ENCODE results near the gene TCF7L1.
"Not testable (repeated sequence)": the region's sequence is repeated elsewhere in the genome, so short reads cannot be mapped to it uniquely, and the experiment has no call there.

The TCF7L1 gene

DNA sequence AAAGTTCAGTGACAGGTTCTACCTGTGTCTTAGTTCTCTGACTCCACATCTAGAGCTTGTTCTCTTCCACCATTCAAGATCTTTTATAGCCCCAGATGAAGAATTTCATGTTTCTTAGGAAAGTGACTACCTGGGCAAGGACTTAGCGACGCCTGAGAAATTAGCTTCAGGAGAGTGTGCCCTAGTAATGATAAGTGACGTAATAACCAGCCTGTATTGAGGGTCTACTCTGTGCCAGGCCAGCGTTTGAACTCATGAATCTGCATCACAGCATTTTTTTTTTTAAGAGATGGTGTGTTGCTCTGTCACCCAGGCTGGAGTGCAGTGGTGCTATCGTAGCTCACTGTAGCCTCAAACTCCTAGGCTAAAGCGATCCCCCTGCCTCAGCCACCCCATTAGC lies 51.8 kb downstream of the TCF7L1 start:
- ATAC-seq, result no peak
- DNase-seq, result no peak

DNA sequence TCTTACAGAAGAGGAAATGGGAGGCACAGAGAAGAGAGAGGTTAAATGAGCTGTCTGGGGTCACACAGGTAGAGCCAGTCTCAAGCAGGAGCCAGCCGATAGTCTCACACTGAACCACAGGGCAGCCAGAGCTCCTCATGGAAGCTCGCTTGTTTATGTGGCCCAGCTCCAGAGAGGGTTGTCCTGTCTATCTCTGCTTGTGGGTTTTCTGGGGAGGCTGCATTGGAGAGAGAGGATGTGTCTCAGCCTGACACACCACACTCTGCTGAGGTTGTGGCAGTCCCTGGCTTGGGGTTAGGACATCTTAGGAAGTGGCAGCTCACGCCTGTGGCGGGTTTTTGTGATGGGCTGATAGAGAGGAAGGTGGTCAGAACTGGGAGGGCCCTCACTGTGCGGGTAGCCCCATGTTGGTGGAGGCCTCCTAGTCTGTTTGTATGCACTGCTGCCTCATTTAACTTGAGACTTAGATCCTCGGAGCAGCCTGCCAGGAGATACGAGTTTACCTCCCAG lies 52.3 kb downstream of the TCF7L1 start:
- ATAC-seq, result no peak
- DNase-seq, result no peak

DNA sequence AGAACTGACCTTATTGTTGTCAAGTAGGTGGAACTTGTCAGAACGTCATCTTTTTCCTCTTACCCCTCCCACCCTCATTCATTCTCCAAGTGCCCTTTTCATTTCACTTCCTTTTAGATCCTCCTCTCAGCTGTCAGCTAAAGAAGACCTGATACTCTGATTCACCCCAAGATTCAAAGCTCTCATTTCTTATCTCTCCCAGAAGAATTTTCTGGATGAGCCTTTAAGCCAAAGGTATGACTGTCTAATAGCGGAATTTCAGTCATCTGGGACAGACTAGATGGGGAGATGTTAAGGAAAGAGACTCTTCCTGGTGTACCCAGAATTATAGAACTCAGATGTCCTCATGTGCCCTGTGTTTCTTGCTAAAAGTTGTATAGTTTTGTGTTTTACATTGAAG lies 53.9 kb downstream of the TCF7L1 start:
- ATAC-seq, result no peak
- DNase-seq, result no peak

DNA sequence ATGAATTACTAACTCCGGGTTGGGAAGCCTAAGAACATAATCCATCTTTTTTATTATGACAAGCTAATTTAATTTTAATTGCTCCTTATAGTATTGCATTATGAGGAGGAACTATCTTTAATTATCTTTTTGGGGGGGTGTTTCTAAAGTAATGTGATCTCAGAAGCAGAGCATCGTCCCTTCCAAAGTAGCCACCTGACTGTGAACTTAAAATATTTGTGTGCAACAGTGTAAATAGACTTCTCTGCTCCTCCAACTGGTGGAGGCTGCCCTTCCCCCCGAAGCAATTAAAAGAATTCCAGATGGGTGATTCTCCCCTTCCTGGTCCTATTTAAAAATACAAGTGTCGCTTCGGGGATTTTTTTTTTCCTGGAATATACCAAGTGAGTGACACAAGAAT lies 55.7 kb downstream of the TCF7L1 start:
- DNase-seq (no peak), ATAC-seq (no peak)

DNA sequence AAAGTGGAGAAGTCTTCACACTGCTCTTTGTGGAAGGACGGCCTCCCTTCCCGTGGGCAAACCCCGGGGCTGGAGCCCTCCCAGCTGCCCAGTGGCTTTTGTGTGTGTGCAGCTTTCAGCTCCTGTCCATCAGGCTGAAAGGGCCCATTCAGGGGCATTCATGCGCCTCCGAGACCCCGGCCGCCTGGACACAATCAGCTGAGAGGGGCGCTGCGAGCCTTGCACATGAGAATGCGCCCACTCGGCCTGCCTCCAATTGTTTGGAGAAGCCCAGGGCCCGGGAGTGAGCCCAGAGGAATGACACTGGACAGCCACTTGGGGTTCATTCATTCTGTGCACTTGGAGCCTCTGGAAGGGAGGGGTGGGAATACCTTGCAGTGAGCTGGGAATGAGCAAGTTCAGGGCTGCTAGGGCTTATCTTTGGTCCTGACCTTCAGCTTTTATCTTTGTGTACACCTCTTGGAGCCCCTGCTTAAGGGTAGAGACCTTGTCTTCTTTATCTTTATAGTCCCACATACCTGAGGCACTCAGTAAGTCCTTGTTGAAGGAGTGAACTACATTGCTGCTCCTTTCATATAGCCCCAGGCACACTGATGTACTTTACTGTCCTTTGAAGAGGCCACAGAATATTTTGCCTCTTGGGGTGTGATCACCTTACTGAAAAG lies 56.5 kb downstream of the TCF7L1 start:
- ATAC-seq, result no peak
- no peak for DNase-seq

DNA sequence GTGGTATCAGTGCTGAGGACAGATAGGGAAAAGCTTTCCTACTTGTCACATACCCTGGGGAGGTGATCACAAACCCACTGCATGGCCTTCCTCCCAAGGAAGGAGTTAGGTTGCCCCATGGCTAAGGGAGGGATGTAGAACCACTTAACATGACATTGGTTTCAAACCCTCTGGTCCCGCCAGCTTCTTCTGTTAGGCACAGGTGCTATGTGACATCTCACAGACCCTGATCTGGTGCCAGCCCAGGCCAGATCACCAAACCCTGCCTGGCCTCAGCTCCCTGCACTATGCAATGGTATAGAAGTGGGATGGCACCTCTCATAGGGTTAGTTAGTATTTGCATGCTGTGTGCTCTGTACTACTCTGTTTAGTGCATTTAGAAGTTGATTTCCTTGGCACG lies 58.0 kb downstream of the TCF7L1 start:
- DNase-seq, result no peak
- ATAC-seq, result no peak

DNA sequence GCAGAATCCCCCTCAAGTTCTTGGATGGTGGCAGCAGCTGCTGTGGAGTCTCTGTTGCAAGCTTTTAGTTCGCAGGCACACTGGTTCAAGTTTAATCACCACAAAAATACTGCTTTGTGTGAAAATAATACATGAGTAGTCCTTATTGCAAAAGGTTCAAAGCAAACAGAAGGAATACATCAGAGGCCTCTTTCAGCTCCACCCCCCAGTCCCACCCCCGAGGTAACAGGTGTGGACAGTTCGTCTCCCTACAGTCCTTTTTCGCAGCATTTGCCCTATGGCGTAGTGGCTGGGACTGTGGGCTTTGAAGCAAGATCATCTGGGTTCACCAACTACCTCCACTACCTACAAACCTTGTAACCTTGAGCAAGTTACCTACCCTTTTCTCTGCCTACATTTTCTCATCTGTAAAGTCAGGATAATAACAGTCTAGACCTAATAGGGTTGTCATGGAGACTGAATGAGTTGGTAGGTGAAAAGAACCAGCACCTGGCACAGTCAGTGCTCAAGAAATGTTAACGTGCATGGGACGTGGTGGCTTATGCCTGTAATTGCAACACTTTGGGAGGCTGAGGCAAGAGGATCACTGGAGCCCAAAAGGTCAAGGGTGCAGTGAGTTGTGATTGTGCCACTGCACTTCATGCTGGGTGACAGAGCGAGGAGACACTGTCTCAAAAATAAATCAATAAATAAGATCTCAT lies 61.7 kb downstream of the TCF7L1 start:
- DNase-seq (no peak), ATAC-seq (no peak)

DNA sequence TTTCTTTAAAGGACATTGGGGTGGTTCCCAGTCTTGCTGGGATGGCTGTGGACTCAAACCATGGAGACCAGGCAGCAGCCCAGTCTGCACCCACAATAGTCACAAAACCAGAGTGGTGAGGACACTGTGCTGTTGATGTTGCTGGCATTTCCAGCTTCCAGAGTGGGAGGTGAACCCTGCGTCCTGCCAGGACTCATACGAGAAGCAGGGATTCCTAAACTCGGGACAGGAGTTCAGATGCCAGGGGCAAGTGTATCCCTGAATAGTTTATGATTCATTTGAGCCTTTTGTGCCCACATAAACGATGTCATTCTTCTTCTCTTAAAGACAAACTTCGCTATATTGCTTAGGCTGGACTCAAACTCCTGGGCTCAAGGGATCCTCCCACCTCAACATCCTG lies 62.8 kb downstream of the TCF7L1 start:
- DNase-seq (no peak), ATAC-seq (no peak)

DNA sequence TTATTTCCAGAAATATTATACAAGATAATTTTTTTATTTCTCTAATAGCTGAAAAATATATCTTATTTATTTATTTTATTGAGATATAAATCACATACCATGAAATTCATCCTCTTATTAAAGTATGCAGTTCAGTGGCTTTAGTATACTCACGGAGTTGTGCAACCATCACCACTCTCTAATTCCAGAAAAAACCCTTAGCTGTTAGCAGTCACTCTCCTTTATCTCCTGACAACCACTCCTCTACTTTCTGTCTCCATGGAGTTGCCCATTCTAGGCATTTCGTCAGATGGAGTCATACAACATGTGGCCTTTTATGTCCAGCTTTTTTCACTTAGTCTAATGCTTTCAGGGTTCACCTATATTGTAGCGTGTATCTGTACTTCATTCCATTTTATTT lies 66.5 kb downstream of the TCF7L1 start:
- DNase-seq (no peak), ATAC-seq (no peak)

DNA sequence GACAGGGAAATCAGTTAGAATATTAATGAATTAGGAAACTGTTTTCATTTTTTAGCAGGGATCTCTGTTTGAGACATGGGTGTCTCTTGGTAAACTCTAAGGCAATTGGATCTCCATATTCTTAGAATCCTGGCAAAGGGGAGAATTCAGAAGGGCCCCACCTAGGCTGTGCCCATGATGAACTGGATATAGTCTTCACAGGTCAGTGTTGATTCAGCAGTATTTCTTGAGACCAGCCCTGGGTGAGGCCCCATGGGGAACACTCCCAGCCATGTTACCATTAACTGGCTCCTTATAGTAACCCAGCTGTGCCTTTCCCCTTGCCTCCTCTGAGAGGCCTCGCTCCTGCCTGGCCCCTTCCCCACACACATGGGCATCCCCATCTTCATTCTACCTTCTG lies 76.7 kb downstream of the TCF7L1 start:
- no peak for ATAC-seq
- DNase-seq, result no peak

DNA sequence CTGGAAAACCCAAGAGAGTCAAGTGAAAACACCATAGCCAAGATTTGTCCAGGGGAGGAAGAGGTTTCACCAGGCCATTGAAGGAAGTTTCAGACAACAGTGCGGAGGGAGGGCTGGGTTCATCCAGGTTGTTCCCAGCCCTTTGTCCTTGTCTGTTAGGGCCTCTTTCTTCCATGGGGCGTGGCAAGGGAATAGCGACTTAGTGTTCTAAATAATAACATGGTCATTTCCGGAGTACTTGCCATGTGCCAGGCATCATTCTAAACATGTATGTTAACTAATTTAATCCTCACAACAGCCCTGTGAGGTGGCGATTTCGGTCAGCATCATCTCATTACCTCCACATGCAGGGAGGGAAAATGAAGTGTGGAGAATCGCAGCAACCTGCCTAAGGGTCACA lies 77.3 kb downstream of the TCF7L1 start:
- no peak for DNase-seq
- no peak for ATAC-seq

DNA sequence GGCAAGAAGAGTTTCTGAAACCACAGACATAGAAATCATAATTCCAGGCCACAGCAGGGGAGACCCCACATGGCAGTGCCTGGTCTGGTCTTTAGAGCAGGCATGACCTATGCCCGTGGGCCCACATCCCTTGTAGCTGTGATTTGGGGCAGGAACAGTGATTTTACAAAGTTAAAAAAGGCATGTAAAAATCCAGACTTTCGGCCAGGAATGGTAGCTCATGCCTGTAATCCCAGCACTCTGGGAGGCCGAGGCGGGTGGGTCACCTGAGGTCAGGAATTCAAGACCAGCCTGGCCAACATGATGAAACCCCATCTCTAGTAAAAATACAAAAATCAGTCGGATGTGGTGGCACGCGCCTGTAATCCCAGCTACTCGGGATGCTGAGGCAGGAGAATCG lies 78.4 kb downstream of the TCF7L1 start:
- not testable (repeated sequence) for ATAC-seq, DNase-seq

DNA sequence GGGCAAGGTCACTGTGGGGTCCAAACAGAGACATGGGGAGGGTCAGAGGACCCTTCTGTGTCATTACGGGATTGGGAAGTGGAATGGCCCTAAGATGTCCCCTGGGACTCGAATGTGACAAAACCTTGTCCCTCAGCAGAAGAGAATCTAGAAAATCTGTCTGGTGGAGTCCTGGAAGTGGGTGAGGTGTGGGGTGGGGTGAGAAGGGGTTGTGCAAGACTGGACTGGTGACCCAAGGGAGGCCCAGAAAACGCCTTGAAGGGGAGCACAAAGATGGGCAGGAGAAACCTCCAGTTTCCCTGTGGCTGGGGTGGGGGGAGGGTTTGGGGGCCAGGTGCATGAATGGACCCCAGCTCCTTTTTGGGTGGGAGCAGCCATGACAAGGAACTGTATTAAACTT lies 79.6 kb downstream of the TCF7L1 start:
- no peak for ATAC-seq

DNA sequence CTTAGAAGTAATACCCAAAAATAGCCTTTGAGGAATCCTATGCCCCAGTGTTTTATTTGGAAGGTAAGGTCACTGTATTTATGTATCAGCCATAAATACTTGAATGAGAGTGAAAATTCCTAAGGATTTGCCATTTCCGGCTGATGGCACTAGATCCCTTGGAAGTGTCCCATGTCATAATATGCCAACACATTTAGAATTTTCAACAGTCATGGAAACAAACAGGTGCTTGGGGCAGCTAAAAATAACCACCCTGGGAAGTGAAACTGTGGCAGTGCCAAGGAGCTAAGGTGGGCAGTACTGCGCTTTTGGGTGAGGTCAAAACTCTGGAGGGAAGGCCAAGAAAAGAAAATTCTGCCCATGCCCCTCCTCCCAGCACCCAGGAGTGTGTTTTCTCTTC lies 80.2 kb downstream of the TCF7L1 start:
- no peak for ATAC-seq
- DNase-seq, result no peak

More for the DNA sequence above, 79.6 kb downstream of the TCF7L1 start:
- DNase-seq, result no peak

DNA sequence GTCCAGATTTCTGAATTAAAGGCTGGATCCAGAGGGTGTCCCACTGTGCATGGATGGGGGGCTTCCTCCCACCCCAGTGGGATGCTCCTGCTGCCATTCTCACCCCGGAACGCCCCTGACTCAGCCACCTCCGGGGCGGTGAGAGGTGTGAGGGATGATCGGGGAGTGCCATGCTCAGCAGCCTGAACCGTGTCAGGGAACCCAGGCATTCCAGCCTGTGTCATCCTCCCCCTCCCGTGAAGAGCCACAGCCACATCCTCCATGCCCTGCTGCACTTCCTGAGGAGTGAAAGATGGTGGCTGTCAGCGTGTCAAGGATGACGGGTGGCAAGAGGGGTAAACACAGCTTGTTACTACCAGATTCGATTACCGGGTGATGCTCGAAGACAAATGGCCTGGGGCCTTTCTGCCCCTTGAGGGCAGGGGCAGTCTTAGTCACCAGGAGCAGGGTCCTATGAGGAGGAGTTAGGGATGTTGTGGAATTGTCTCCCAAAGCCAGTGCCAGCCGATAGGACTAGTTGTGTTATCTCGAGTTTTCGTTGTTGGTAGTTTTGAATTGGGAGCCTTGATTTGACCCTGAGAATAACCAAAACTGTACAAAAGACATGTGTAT lies 80.8 kb downstream of the TCF7L1 start:
- ATAC-seq (no peak), DNase-seq (no peak)

DNA sequence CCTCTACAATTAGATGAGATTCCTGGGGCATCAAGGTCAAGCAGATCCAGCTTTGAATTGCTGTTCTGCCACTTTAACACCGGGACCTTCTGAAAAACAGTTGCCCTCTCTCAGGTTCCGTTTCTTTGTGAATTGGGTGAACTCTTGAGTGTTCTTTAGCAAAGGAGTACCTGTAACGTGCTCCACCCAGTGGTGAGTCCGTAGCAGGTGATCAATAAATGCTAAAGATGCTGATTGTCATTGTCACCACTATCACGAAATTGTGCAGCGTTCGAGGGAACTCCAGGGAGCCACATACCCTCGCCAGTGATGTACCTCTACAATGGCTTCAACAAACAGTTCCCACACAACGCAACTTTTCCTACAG lies 81.9 kb downstream of the TCF7L1 start:
- no peak for DNase-seq
- no peak for ATAC-seq

DNA sequence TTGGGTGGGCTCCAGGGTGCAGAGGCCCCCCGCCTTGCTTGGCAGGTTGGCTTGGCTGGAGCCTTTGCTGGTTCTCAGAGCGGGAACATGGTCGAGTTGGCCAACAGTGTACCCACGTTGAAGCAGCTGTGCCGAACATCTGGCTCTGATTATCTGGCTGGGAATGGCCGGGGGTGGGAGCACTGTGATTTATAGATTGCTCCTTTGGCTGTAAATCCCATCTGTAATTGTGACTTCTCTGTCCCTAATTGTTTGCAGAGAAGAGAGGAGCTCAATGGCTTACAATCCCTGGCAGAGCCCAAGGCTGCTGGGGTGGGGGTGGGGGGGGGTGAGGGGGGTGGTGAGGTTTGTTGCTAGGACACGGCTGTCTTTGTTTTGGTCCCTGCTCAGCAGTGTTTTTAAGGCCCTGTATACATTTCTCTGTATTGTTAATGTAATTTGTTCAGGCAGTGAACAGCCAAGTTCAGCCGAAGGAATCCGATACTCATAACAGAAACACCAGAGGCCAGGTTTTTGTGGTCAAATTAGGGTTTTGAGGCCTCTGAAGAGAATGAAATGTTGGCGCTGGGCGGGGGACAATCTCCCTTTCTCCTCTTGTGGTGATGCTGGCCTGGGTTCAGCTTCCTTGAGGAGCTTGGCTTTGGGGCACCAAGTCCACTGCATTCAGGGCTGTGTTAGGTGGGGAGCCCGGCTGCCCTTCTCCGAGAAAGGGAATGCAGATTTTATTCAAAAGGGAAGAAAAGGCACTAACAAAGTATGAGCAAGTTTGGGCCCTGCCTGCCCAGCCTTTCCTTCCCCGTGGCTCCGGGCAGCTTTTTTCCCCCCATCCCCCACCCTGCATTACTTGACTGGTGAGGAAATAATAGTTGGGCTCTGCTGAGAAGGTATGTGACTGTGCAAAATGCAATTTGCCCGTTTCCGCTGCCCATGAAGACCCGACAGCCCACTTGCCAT lies 82.5 kb downstream of the TCF7L1 start:
- ATAC-seq, result no peak
- no peak for DNase-seq

DNA sequence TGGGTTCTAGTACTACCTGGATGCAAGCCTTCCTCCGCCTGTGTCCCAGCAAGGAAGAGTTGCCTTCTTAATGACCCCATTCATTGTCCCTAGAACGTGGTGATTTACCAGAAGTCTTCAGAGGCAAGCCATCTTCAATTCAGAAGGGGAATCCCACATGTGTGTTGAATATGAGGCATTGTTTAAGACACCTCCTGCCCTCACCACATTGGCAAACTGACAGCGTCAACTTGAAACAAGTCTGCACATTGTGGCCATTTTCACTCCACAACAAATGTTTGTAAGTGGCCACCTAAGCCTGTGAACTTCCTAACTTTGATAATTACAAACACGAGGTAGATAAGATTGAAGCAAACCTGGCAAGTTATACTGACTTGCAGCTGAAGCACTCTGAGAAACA lies 83.7 kb downstream of the TCF7L1 start:
- DNase-seq (no peak), ATAC-seq (no peak)

DNA sequence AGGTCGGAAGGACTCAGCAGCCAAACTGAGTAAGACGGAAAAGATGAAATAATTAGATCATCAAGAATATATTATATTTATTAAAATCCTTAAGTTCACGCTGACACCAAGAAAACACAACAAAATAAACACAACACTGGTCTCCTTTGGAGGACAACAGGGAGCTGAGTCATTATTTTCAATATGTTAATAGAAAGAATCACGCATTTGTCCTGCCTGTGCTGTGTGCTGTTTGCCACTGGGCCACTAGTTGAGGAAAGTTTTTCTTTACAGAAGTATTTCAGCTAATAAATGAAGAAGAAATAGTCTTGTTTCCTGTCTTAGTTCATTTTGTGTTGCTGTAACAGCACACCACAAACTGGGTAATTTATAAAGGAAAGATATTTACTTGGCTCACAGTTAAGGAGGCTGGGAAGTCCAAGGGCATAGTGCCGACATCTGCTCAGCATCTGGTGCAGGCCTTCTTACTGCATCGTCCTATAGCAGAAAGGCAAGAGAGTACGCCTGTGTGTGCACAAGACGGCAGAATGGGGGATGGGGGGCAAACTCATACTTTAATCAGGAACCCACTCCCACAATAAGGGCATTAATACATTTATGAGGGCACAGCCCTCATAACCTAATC lies 88.0 kb downstream of the TCF7L1 start:
- DNase-seq, result no peak
- ATAC-seq, result no peak

DNA sequence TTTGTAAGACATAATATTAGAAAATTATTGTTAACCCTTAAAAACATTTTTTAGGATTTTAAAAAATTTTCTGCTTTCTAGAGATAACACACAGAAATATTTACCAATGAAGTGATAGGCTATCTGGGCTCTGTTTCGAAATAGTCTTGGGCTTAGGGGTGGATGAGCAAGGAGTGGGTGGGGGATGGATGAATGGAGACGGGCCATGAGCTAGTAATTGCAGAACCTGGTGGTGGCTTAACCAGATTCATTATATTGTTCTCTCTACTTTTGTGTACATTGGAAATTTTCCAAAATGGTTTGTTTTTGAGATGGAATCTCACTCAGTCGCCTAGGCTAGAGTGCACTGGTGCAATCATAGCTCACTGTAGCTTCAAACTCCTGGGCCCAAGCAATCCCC lies 89.6 kb downstream of the TCF7L1 start:
- no peak for DNase-seq

DNA sequence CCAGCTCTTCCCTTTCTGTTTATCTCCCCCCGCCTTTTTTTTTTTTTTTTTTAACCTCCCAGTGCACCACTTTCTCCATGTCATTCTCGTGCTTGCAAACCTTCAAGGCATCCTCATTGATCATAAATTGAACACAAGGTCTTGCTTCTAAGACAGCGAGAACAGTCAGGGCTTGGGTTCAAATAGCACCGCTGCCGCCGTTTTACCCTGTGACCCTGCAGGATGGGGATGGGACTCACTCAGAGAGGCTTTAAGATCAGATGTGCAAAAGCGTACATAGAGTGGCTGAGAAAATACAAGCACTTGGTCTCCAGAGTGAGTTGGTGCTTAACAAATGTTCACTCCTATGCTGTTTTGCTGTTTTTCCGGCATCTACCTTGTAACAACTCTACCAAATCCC lies 93.6 kb downstream of the TCF7L1 start:
- no peak for ATAC-seq
- DNase-seq, result no peak

More for the DNA sequence above, 89.6 kb downstream of the TCF7L1 start:
- no peak for ATAC-seq
